Suprapubic skin (tissue), 3 donors: Measurements from ENCODE around the gene SERPINA6.

Experiments
- POLR2AphosphoS5 ChIP-seq, 3 donors: sonication (generic); formaldehyde crosslinking; IDR thresholded peaks; one replicate each; pipeline ENCODE4 v1.6.1; 2017; ENCODE audit warnings: antibody characterized with exemption in 3 of 3
- TF ChIP-seq, protein P1 (sequence below), 2 donors: fragments of 200-600 bp in 1 of 2; fragments of 450-650 bp in 1 of 2; sonication (generic) in 1 of 2; IDR thresholded peaks; one replicate each; pipeline ENCODE4 v1.5.1; 2016 to 2019; ENCODE audit warnings: antibody characterized with exemption in 2 of 2, mild to moderate bottlenecking in 1 of 2, moderate library complexity in 1 of 2

GRCh38 chr14:94346841-94347240, 23.7 kb upstream of the SERPINA6 start:
- TF ChIP-seq, protein P1, sequence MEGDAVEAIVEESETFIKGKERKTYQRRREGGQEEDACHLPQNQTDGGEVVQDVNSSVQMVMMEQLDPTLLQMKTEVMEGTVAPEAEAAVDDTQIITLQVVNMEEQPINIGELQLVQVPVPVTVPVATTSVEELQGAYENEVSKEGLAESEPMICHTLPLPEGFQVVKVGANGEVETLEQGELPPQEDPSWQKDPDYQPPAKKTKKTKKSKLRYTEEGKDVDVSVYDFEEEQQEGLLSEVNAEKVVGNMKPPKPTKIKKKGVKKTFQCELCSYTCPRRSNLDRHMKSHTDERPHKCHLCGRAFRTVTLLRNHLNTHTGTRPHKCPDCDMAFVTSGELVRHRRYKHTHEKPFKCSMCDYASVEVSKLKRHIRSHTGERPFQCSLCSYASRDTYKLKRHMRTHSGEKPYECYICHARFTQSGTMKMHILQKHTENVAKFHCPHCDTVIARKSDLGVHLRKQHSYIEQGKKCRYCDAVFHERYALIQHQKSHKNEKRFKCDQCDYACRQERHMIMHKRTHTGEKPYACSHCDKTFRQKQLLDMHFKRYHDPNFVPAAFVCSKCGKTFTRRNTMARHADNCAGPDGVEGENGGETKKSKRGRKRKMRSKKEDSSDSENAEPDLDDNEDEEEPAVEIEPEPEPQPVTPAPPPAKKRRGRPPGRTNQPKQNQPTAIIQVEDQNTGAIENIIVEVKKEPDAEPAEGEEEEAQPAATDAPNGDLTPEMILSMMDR (IDR thresholded peaks at IDR 0.05): no peak
- TF ChIP-seq POLR2AphosphoS5 (IDR thresholded peaks at IDR 0.05): no peak
